Tibial nerve (tissue), 3 donors: ENCODE measurements around the gene PNPLA7.

ENCODE experiments used
- EP300 ChIP-seq, 2 donors: sonication (generic); formaldehyde crosslinking; IDR thresholded peaks; one replicate each; pipeline ENCODE4 v1.6.1; 2017; ENCODE audit warnings: antibody characterized with exemption in 2 of 2, mild to moderate bottlenecking in 1 of 2
- POLR2A ChIP-seq, 2 donors: fragments of 450-650 bp; IDR thresholded peaks; one replicate each; pipeline ENCODE4 v1.6.1; 2017; ENCODE audit warnings: antibody characterized with exemption in 2 of 2, mild to moderate bottlenecking in 2 of 2, moderate library complexity in 2 of 2

DNA sequence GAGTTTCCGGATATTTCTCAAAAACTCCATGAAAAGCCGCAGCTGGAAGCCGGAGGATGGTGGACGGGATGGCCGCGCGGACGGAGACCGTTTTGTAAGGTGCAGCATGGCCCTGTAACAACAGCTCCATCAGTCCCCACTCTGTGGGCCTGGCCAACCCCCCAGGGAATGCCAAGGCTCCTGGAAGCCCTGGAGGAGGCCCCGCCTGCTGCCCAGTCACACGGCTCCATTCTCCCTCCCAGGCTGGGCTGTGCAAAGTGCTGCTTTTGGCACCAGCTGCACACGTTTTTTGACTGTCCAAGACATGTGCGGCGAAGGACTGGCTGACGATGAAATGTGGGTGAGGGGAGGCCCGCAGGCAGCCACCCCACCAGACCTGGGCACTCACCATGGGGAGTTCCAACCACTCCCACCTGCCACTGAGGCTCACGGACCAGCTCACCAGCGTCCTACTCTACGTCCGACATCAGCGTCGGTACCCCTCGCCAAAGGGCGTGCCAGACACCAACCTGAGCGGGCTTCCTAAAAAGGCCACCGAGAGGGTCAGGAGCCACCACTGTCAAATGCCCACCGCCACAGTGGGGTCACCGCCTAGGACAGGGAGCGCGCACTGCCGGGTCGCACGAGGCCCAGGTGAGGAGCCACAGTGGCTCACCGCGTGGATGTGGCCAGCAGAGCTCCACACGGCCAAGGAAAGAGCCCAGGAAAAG, 27.3 kb downstream of the PNPLA7 start:
- TF ChIP-seq EP300 (IDR thresholded peaks at IDR 0.05) (no peak), POLR2A (IDR thresholded peaks at IDR 0.05) (no peak)
